Body of pancreas (tissue), 4 donors: ENCODE measurements around the gene EFNA2.

Source experiments
- POLR2A ChIP-seq, 3 donors: fragments of 450-650 bp; IDR thresholded peaks; one replicate each; pipeline ENCODE4 v1.6.1; 2016; ENCODE audit warnings: antibody characterized with exemption in 3 of 3, mild to moderate bottlenecking in 2 of 3
- TF ChIP-seq, protein P1 (sequence below), 7 experiments: fragments of 450-650 bp in 4 of 7; fragments of 200-600 bp in 3 of 7; sonication (generic) in 3 of 7; IDR thresholded peaks; one replicate each; pipeline ENCODE4 v1.5.1; 2016 to 2019; ENCODE audit warnings: antibody characterized with exemption in 7 of 7

DNA sequence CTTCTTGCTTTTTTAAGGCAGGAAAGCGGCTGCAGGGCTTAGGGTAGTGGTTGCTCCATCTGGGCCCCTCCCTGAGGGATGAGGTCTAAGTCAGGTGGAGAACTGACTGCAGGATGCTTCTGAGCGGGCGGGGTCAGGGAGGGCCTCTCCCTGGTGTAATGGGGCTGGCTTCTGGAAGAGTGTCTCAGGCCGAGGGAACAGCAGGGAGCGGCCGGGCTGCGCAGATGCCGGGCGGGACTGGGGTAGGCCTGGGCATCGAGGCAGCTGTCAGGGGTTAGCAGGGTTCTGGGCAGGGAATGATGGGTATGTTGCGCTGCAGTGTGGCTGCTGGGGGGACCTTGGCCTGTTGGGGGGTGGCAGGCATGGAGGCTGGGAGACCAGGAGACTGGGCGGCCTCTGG, 7.6 kb upstream of the EFNA2 start:
- TF ChIP-seq, protein P1, sequence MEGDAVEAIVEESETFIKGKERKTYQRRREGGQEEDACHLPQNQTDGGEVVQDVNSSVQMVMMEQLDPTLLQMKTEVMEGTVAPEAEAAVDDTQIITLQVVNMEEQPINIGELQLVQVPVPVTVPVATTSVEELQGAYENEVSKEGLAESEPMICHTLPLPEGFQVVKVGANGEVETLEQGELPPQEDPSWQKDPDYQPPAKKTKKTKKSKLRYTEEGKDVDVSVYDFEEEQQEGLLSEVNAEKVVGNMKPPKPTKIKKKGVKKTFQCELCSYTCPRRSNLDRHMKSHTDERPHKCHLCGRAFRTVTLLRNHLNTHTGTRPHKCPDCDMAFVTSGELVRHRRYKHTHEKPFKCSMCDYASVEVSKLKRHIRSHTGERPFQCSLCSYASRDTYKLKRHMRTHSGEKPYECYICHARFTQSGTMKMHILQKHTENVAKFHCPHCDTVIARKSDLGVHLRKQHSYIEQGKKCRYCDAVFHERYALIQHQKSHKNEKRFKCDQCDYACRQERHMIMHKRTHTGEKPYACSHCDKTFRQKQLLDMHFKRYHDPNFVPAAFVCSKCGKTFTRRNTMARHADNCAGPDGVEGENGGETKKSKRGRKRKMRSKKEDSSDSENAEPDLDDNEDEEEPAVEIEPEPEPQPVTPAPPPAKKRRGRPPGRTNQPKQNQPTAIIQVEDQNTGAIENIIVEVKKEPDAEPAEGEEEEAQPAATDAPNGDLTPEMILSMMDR (IDR thresholded peaks at IDR 0.05): no peak
- TF ChIP-seq POLR2A (IDR thresholded peaks at IDR 0.05): no peak
